ENCODE results near the gene GANC. TPM values are rescaled to one million over a fixed set of nuclear protein-coding genes. Genes with fewer than 3 reads are reported as not detected.

Gene GANC
- total RNA-seq, 1 experiment from 2014 or later: 18.5 TPM

GRCh38 chr15:42345504-42345903 is 72.5 kb downstream of the GANC start:
- TF ChIP-seq FOXP1 (CRISPR knock-in tag; IDR thresholded peaks at IDR 0.05; ENCODE audit: borderline replicate concordance) (no peak), ZBTB21 (CRISPR knock-in tag; IDR thresholded peaks at IDR 0.05; ENCODE audit: borderline replicate concordance) (no peak), TCF7 (CRISPR knock-in tag; IDR thresholded peaks at IDR 0.05; ENCODE audit: low read depth) (no peak), SP1 (CRISPR knock-in tag; conservative IDR thresholded peaks at IDR 0.05) (no peak), FOXK1 (CRISPR knock-in tag; IDR thresholded peaks at IDR 0.05) (no peak), KAT7 (CRISPR knock-in tag; IDR thresholded peaks at IDR 0.05; ENCODE audit: borderline replicate concordance) (no peak), NR2C2 (CRISPR knock-in tag; IDR thresholded peaks at IDR 0.05) (no peak), GABPB1 (CRISPR knock-in tag; IDR thresholded peaks at IDR 0.05) (no peak)
- Mint-ChIP-seq H3K4me3 (no peak overlapping the region), H3K36me3 (no peaks in the 10 kb centered on the region), H3K27me3 (ENCODE audit: low read depth) (no peaks in the 10 kb centered on the region), H3K27ac (no peak overlapping the region), H3K4me1 (no peaks in the 10 kb centered on the region), H3K9me3 (no peaks in the 10 kb centered on the region)
- POLR2A ChIA-PET: no interaction called here
- no peak for DNase-seq (ENCODE audit: low spot score)
- no peak for ATAC-seq
- CTCF ChIA-PET: no interaction called here

GRCh38 chr15:42348083-42348482 is 75.1 kb downstream of the GANC start:
- ATAC-seq: no peak
- DNase-seq (ENCODE audit: low spot score): no peak
- H3K36me3 Mint-ChIP-seq: no peaks in the 10 kb centered on the region
- TF ChIP-seq JUN (CRISPR knock-in tag; IDR thresholded peaks at IDR 0.05) (no peak), PRRX2 (CRISPR knock-in tag; IDR thresholded peaks at IDR 0.05) (no peak), USF2 (CRISPR knock-in tag; IDR thresholded peaks at IDR 0.05) (no peak), RELA (CRISPR knock-in tag; IDR thresholded peaks at IDR 0.05; ENCODE audit: borderline replicate concordance) (no peak), NFATC4 (CRISPR knock-in tag; IDR thresholded peaks at IDR 0.05) (no peak), ZNF281 (CRISPR knock-in tag; IDR thresholded peaks at IDR 0.05) (no peak), MAX (CRISPR knock-in tag; IDR thresholded peaks at IDR 0.05) (no peak), RORB (CRISPR knock-in tag; IDR thresholded peaks at IDR 0.05) (no peak), CREM (CRISPR knock-in tag; IDR thresholded peaks at IDR 0.05) (no peak)
- H3K4me1 Mint-ChIP-seq: no peaks in the 10 kb centered on the region
- ChIA-PET POLR2A (no interaction called here), CTCF (no interaction called here)
- H3K4me3 Mint-ChIP-seq: no peak overlapping the region
- H3K27me3 Mint-ChIP-seq (ENCODE audit: low read depth): no peaks in the 10 kb centered on the region
- H3K27ac Mint-ChIP-seq: no peak overlapping the region
- H3K9me3 Mint-ChIP-seq: no peaks in the 10 kb centered on the region

GRCh38 chr15:42349186-42349585 is 76.2 kb downstream of the GANC start:
- no peaks in the 10 kb centered on the region for H3K36me3 Mint-ChIP-seq
- no peaks in the 10 kb centered on the region for H3K4me1 Mint-ChIP-seq
- ChIA-PET CTCF (interaction anchor here (0.6 kb wide), 1 partner anchor 52 kb away, joined by 5 read pairs; no protein-coding TSS in a partner anchor), POLR2A (interaction anchor here (0.6 kb wide), 1 partner anchor 90 kb away, joined by 3 read pairs; no protein-coding TSS in a partner anchor)
- no peak overlapping the region for H3K27ac Mint-ChIP-seq
- H3K27me3 Mint-ChIP-seq (ENCODE audit: low read depth): no peaks in the 10 kb centered on the region
- no peak for DNase-seq (ENCODE audit: low spot score)
- no peak overlapping the region for H3K4me3 Mint-ChIP-seq
- no peak for TF ChIP-seq ZBTB21 (CRISPR knock-in tag; IDR thresholded peaks at IDR 0.05; ENCODE audit: borderline replicate concordance)
- TF ChIP-seq ZBTB43 (CRISPR knock-in tag; IDR thresholded peaks at IDR 0.05): no peak
- no peak for TF ChIP-seq RORB (CRISPR knock-in tag; IDR thresholded peaks at IDR 0.05)
- no peak for TF ChIP-seq KAT7 (CRISPR knock-in tag; IDR thresholded peaks at IDR 0.05; ENCODE audit: borderline replicate concordance)
- no peak for TF ChIP-seq SMAD4 (CRISPR knock-in tag; IDR thresholded peaks at IDR 0.05)
- no peak for TF ChIP-seq ZNF263 (CRISPR knock-in tag; IDR thresholded peaks at IDR 0.05; ENCODE audit: low read depth)
- no peak for TF ChIP-seq MXD4 (CRISPR knock-in tag; IDR thresholded peaks at IDR 0.05; ENCODE audit: borderline replicate concordance)
- no peak for TF ChIP-seq E2F5 (CRISPR knock-in tag; IDR thresholded peaks at IDR 0.05)
- no peak for TF ChIP-seq IRF1 (CRISPR knock-in tag; IDR thresholded peaks at IDR 0.05)
- no peak for TF ChIP-seq JAZF1 (CRISPR knock-in tag; IDR thresholded peaks at IDR 0.05)
- TF ChIP-seq ZNF423 (CRISPR knock-in tag; IDR thresholded peaks at IDR 0.05): no peak
- TF ChIP-seq NFATC4 (CRISPR knock-in tag; IDR thresholded peaks at IDR 0.05): no peak
- TF ChIP-seq RELA (CRISPR knock-in tag; IDR thresholded peaks at IDR 0.05; ENCODE audit: borderline replicate concordance): no peak
- no peak for TF ChIP-seq E2F1 (CRISPR knock-in tag; IDR thresholded peaks at IDR 0.05)
- H3K9me3 Mint-ChIP-seq: no peaks in the 10 kb centered on the region
- ATAC-seq: no peak

Data from WTC11 (cell line).